OCI-LY7 (cell line): ENCODE results near the gene KRTAP5-7. TPM values are rescaled to one million over a fixed set of nuclear protein-coding genes. Genes with fewer than 3 reads are reported as not detected.

Experiments
- BruUV-seq: library from RNA; stranded (reverse); fragments of 400-500 nt; replicated peaks from 2 replicates; lab custom pipeline; 2021; lab: Mats Ljungman, UMichigan
- CTCF ChIA-PET: fragments of 300-600 bp; sonication (Branson Sonifier 250); formaldehyde crosslinking; loops from one replicate; lab custom pipeline; 2022; ENCODE audit warnings: antibody characterized with exemption; ENCODE audit not compliant: unreplicated experiment; lab: Charles Lee
- POLR2A ChIA-PET: fragments of 300-600 bp; sonication (Branson Sonifier 250); formaldehyde crosslinking; loops from one replicate; lab custom pipeline; 2022; ENCODE audit warnings: antibody characterized with exemption; lab: Charles Lee
- DNase-seq: peaks from one replicate; pipeline ENCODE4 v3.0.0-alpha.2; 2015; ENCODE audit warnings: low spot score
- H2AFZ ChIP-seq: fragments of 200-600 bp; sonication (generic), shearing (Covaris generic); 2 replicates; pipeline ENCODE4 v1.6.1; 2014; ENCODE audit warnings: mild to moderate bottlenecking, antibody characterized with exemption, low read length, moderate library complexity
- H3K27ac ChIP-seq: fragments of 200-600 bp; sonication (generic); 2 replicates; pipeline ENCODE4 v1.5.1; 2014; ENCODE audit warnings: mixed run types, low read depth, mild to moderate bottlenecking, moderate library complexity, low read length, inconsistent platforms; ENCODE audit not compliant: poor library complexity, severe bottlenecking
- H3K36me3 ChIP-seq: fragments of 200-600 bp; sonication (generic); 2 replicates; pipeline ENCODE4 v1.6.1; 2014; ENCODE audit warnings: mild to moderate bottlenecking, antibody characterized with exemption, low read length, moderate library complexity, mixed read lengths; ENCODE audit not compliant: insufficient read depth
- H3K4me1 ChIP-seq: fragments of 200-600 bp; sonication (generic); 2 replicates; pipeline ENCODE4 v1.5.1; 2014; ENCODE audit warnings: mild to moderate bottlenecking, low read length; ENCODE audit not compliant: insufficient read depth, poor library complexity, severe bottlenecking
- H3K4me2 ChIP-seq: fragments of 200-600 bp; sonication (generic); 2 replicates; pipeline ENCODE4 v1.6.1; 2014; ENCODE audit warnings: mild to moderate bottlenecking, low read length
- H3K4me3 ChIP-seq: fragments of 200-600 bp; sonication (generic); 2 replicates; pipeline ENCODE4 v1.5.1; 2014; ENCODE audit warnings: mild to moderate bottlenecking, low read depth, low read length; ENCODE audit not compliant: poor library complexity, severe bottlenecking
- H3K79me2 ChIP-seq: fragments of 200-600 bp; sonication (generic); 2 replicates; pipeline ENCODE4 v1.6.1; 2016; ENCODE audit warnings: low read depth, mild to moderate bottlenecking, low read length, moderate library complexity, mixed read lengths; ENCODE audit not compliant: insufficient read depth
- H3K9me2 ChIP-seq: fragments of 200-600 bp; sonication (generic); 2 replicates; pipeline ENCODE4 v1.6.1; 2016; ENCODE audit warnings: mild to moderate bottlenecking, low read length, mixed read lengths; ENCODE audit not compliant: insufficient read depth
- H3K9me3 ChIP-seq: fragments of 200-600 bp; sonication (generic); 2 replicates; pipeline ENCODE4 v1.6.1; 2014; ENCODE audit warnings: mild to moderate bottlenecking, mixed run types, low read length, mixed read lengths
- H4K20me1 ChIP-seq: fragments of 200-600 bp; sonication (generic); 2 replicates; pipeline ENCODE4 v1.6.1; 2014; ENCODE audit warnings: mild to moderate bottlenecking, antibody characterized with exemption, low read length, moderate library complexity, mixed read lengths; ENCODE audit not compliant: insufficient read depth
- EZH2phosphoT487 ChIP-seq: fragments of 200-600 bp; sonication (generic); IDR thresholded peaks from 2 replicates; pipeline ENCODE4 v1.6.1; 2018; ENCODE audit warnings: low read depth, borderline replicate concordance, mild to moderate bottlenecking, mixed run types, antibody characterized with exemption, low read length, moderate library complexity, mixed read lengths
- intact Hi-C: fragments of 100-400 bp; cut with micrococcal nuclease; formaldehyde crosslinking; loops from one replicate; pipeline ENCODE4 v1.10.0; 2022; ENCODE audit not compliant: unreplicated experiment
- total RNA-seq, 2 experiments: library from RNA; depleted of rRNA in 1 of 2; stranded (reverse); fragments of >200 nt in 1 of 2; shearing (Covaris generic) in 1 of 2; gene quantifications; 2 replicates each; pipeline ENCODE4 v1.2.3, GENCODE V29; 2014 to 2022
- TF ChIP-seq, protein P1 (sequence below): fragments of 200-600 bp; sonication (generic); conservative IDR thresholded peaks from 2 replicates; pipeline ENCODE4 v1.5.1; 2014; ENCODE audit warnings: mild to moderate bottlenecking, antibody characterized with exemption, low read length, moderate library complexity, mixed read lengths

The KRTAP5-7 gene
- total RNA-seq, 2 experiments from 2014 or later, result not detected

GRCh38 chr11:71483692-71484091 lies 43.4 kb upstream of the KRTAP5-7 start:
- ChIA-PET CTCF (no interaction called here), POLR2A (no interaction called here)
- Histone ChIP-seq H3K79me2 (no peaks in the 10 kb centered on the region), H3K36me3 (peaks cover 29% of the 10 kb centered on the region), H3K9me3 (no peaks in the 10 kb centered on the region), H3K9me2 (no peaks in the 10 kb centered on the region), H3K4me1 (no peaks in the 10 kb centered on the region), H3K4me2 (no peak overlapping the region), H3K27ac (no peak overlapping the region), H2AFZ (no peak overlapping the region), H4K20me1 (no peaks in the 10 kb centered on the region), H3K4me3 (no peak overlapping the region)
- TF ChIP-seq, protein P1, sequence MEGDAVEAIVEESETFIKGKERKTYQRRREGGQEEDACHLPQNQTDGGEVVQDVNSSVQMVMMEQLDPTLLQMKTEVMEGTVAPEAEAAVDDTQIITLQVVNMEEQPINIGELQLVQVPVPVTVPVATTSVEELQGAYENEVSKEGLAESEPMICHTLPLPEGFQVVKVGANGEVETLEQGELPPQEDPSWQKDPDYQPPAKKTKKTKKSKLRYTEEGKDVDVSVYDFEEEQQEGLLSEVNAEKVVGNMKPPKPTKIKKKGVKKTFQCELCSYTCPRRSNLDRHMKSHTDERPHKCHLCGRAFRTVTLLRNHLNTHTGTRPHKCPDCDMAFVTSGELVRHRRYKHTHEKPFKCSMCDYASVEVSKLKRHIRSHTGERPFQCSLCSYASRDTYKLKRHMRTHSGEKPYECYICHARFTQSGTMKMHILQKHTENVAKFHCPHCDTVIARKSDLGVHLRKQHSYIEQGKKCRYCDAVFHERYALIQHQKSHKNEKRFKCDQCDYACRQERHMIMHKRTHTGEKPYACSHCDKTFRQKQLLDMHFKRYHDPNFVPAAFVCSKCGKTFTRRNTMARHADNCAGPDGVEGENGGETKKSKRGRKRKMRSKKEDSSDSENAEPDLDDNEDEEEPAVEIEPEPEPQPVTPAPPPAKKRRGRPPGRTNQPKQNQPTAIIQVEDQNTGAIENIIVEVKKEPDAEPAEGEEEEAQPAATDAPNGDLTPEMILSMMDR, result no peak
- TF ChIP-seq EZH2phosphoT487, result no peak
- intact Hi-C loops, result no loop called here
- DNase-seq, result no peak
- no TSS peak for BruUV-seq

GRCh38 chr11:71484248-71485062 lies 42.6 kb upstream of the KRTAP5-7 start:
- CTCF ChIA-PET, result no interaction called here
- intact Hi-C loops, result no loop called here
- no peak for TF ChIP-seq EZH2phosphoT487
- TF ChIP-seq, protein P1, result no peak
- Histone ChIP-seq H2AFZ (no peak overlapping the region), H3K79me2 (no peaks in the 10 kb centered on the region), H3K9me2 (no peaks in the 10 kb centered on the region), H3K27ac (no peak overlapping the region), H3K36me3 (peaks cover 29% of the 10 kb centered on the region), H3K4me1 (no peaks in the 10 kb centered on the region), H4K20me1 (no peaks in the 10 kb centered on the region), H3K9me3 (no peaks in the 10 kb centered on the region), H3K4me3 (no peak overlapping the region), H3K4me2 (no peak overlapping the region)
- DNase-seq, result no peak
- BruUV-seq, result no TSS peak
- POLR2A ChIA-PET, result no interaction called here

DNA sequence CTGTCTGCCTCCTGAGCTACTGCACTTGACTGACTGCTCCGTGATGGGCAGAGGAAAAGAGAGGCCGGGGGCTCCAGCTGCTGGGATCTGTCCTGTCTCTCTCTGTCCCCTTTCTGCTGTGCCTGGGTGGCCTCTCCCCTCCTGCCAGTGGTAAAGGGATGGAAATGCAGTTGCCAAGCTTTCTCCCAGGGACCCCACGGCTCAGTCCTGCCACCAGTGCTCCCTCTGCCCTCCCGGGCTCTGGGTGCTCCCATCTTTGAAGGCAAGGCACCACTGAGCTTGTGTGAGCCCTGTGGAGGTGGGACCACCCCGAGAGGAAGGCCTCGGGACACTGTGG lies 42.0 kb upstream of the KRTAP5-7 start:
- ChIA-PET CTCF (no interaction called here), POLR2A (no interaction called here)
- no TSS peak for BruUV-seq
- H3K9me3 ChIP-seq, result no peaks in the 10 kb centered on the region
- peaks cover 29% of the 10 kb centered on the region for H3K36me3 ChIP-seq
- H3K4me3 ChIP-seq, result no peak overlapping the region
- no peak for DNase-seq
- H2AFZ ChIP-seq, result no peak overlapping the region
- intact Hi-C loops, result no loop called here
- TF ChIP-seq, protein P1, result no peak
- no peak for TF ChIP-seq EZH2phosphoT487
- H4K20me1 ChIP-seq, result no peaks in the 10 kb centered on the region
- H3K79me2 ChIP-seq, result no peaks in the 10 kb centered on the region
- no peaks in the 10 kb centered on the region for H3K4me1 ChIP-seq
- no peaks in the 10 kb centered on the region for H3K9me2 ChIP-seq
- no peak overlapping the region for H3K4me2 ChIP-seq
- no peak overlapping the region for H3K27ac ChIP-seq
